VCaP (cell line): Measurements from ENCODE around the gene CNDP1.

ENCODE experiments used
- H3K27ac ChIP-seq: fragments of 450-650 bp; 2 replicates; pipeline ENCODE4 v1.5.1; 2017
- TF ChIP-seq, protein P1 (sequence below): fragments of 450-650 bp; conservative IDR thresholded peaks from 2 replicates; pipeline ENCODE4 v1.5.1; 2017; ENCODE audit warnings: mild to moderate bottlenecking, moderate library complexity

CNDP1 gene

GRCh38 chr18:74494514-74494913 lies 39.8 kb upstream of the CNDP1 start:
- H3K27ac ChIP-seq, result no peak overlapping the region
- TF ChIP-seq, protein P1, sequence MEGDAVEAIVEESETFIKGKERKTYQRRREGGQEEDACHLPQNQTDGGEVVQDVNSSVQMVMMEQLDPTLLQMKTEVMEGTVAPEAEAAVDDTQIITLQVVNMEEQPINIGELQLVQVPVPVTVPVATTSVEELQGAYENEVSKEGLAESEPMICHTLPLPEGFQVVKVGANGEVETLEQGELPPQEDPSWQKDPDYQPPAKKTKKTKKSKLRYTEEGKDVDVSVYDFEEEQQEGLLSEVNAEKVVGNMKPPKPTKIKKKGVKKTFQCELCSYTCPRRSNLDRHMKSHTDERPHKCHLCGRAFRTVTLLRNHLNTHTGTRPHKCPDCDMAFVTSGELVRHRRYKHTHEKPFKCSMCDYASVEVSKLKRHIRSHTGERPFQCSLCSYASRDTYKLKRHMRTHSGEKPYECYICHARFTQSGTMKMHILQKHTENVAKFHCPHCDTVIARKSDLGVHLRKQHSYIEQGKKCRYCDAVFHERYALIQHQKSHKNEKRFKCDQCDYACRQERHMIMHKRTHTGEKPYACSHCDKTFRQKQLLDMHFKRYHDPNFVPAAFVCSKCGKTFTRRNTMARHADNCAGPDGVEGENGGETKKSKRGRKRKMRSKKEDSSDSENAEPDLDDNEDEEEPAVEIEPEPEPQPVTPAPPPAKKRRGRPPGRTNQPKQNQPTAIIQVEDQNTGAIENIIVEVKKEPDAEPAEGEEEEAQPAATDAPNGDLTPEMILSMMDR, result no peak

DNA sequence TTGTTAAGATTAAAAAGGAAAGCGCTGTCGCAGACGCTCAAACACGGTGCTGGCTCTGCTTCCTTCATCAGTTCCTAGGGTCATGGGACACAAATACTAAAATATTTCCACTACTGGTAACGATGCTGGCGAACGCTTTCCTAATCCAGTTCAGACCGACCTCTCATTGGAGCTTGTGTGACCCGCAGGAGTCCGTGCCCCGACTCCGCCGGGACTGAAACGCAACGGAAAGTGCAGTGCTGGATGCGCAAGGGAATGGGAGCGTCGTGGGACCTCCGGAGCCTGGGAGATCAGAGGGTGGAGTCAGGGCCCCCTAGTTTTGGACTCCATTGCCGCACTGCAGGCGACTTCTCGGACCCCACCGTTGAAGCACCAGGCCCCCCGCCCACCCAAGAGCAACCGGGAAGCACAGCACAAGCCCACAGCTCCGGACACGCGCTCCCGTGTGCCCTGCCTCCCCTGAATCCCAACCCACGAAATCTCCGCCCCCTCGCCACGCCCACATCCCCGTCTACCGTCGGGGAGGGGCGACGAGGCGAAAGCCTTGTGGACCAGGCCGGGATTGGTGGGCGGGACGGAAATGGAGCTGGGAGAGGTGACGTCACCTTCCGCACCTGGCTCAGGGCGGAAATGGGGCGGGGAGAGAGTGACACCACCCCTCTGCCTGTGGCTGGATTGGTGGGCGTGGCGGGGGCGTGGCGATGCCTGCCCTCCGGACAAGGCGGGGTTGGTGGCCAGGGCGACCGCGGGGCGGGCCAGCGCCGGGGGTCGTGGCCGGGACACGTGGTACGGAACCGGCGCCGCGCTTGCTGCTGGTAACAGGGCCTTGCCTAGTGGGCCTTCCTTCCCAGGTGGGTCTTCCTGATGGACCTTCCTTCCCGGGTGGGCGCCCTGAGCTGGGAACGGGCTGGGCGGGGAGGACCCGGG lies 38.5 kb upstream of the CNDP1 start, which contains the start of gene CNDP2:
CNDP2 (plus strand) TSS at position 783 of the 927 bp plus-strand sequence. CDS start 3,611 bp downstream, outside the sequence.
- H3K27ac ChIP-seq, result peak within 1 kb of the TSS; percentile 88
- TF ChIP-seq, protein P1, result no peak

DNA sequence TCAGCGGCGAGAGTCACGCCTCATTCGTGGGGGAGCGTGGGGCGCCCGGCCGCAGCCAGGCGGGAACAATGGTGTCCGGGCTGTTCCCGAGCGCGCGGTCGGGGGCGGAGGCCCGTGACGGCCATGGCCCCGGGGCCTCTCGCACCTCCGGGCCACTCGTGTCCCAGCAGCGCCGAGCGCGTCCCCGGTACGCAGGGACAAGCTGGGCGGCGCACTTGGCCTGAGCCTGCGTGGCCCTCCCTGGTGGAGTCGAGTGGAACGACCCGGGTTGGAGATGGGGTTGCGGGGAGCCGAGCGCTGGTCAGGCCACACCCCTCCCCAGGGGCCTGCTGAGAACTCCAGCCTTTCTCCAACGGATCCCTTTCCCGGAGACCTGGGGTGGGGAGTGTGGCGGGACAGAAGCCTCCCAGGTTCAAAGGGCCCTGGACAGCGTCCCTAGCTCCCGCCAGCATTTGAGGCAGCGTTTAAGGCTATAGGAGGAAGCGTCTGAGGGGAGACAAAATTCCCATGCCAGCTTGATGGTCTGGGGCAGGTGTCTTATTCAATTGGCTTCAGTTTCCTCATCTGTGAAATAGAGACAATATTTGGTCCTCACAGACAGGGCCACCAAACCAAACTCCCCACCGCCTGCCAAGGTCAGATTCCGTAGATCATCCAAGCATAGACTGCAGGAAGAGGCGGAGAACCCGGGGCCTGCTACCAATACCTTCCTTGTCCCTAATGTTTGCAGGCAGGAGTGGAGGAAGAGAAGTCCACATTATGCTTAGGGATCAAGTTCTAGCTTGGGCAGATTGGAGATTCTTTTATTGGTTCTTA lies 37.6 kb upstream of the CNDP1 start:
- H3K27ac ChIP-seq, result peak overlapping the region; percentile 88
- TF ChIP-seq, protein P1, result no peak; the same call in 1 of the 2 replicates

DNA sequence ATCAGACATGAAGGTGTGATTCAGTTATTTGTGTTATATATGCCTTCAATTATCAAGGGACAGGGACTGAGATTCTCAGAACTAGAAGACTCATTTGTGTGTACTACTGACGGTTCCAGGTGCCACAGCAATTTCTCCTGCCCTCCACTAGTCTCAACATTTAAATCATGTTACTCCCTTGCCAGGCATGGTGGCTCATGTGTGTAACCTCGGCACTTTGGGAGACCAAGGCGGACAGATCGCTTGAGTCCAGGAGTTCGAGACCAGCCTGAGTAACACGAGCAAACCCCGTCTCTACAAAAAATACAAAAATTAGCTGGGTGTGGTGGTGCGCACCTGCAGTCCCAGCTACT lies 37.0 kb upstream of the CNDP1 start:
- TF ChIP-seq, protein P1, result no peak
- peak overlapping the region; percentile 88 for H3K27ac ChIP-seq

DNA sequence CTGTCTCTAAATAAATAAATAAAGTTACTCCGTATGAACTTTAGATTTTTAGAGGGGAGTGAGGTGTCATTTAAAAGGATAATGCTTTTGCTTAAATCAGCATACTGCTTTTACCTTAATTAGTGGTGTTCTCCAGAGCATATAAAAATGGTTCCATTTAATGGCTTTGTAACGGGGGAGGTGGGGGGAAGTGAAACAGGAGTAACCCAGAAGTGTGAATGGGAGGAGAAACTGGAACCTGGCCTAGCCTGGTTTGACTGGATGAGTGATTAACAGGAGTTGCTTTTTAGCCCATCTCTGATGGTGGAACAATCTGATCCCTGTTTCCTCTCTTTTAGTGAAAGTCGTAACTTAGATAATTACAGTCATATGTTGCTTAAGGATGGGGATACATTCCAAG lies 36.5 kb upstream of the CNDP1 start:
- TF ChIP-seq, protein P1, result no peak
- H3K27ac ChIP-seq, result peak overlapping the region; percentile 88

DNA sequence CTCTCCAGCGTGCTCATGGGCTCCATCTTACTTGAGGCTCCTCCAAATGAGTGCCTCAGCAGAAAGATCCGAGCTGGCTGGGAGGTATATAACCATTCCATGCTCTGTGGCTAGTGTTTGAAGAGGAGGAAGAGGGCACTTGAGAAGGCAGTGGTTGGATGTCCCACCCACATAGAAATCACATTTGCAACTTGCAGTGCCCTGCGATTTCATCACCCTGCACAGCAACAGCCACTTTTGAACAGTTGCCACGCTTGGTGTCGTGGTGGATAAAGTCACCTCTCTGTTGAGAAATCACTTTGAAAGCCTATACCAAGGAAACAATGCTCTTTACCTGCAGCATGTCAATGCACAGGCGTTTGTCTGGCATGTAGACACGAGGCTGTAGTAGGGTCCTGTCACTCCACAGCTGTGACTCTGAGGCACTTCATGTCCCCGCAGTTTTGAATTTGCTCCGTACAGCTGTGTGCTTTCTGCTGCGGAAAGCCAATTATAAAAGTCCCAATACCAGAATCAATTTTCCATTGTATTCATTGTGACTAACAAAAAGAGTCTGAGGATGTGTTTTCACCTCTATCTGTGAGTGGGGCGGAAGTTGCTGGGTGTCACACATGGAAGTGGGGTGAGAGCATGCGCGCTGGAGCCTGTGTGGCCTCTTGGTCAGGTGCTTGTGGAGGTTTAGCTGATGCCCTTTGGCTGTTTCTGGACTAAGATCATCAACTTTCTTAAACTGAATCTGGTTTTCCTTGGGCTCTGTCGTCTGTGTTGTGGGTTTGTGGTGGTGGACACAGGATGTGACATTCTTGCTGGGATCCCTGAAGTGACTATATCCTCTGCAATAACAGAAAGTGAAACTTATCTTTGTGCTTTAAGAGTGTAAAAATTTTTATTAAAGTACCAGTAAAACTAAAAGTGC lies 35.3 kb upstream of the CNDP1 start:
- TF ChIP-seq, protein P1, result no peak
- H3K27ac ChIP-seq, result peak overlapping the region; percentile 88
